NAMALWA (cell line): ENCODE data around the gene ARID2.

Experiments
- DNase-seq: peaks from one replicate; pipeline ENCODE4 v3.0.0-alpha.2; 2015; ENCODE audit warnings: low spot score

The ARID2 gene

GRCh38 chr12:45729233-45730083, at the start of gene ARID2:
TSS of gene ARID2 (plus strand) at chr12:45729706. CDS start at chr12:45729837, 131 bp downstream.
- DNase-seq: peak; percentile 79

- no peak for DNase-seq
These were observed 49.1 kb upstream of the ARID2 start for GRCh38 chr12:45680362-45680761.

GRCh38 chr12:45681465-45681864, 48.0 kb upstream of the ARID2 start:
- DNase-seq: no peak

- no peak for DNase-seq
These were observed 43.8 kb upstream of the ARID2 start for GRCh38 chr12:45685680-45686079.

- DNase-seq: no peak
These were observed 42.2 kb upstream of the ARID2 start for GRCh38 chr12:45687081-45688015.

DNA sequence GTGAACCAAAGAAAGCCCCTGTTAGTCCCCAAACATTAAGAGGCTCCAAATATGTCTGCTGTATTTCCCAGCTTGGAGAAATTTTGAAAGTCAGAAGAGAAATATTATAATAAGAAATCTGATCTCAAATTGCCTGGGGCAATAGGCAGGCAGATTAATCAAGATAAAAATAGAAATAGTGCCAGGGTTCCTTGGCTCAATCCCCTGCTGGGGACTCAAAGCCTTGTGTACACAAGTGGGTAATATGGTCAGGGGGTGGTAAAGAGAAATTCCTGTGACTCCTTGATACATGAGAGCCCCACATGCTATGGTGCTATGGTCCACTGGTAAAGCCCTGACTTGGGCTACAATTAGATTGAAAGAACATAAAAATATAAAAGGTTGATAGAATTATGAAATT, 41.3 kb upstream of the ARID2 start:
- DNase-seq: no peak

DNA sequence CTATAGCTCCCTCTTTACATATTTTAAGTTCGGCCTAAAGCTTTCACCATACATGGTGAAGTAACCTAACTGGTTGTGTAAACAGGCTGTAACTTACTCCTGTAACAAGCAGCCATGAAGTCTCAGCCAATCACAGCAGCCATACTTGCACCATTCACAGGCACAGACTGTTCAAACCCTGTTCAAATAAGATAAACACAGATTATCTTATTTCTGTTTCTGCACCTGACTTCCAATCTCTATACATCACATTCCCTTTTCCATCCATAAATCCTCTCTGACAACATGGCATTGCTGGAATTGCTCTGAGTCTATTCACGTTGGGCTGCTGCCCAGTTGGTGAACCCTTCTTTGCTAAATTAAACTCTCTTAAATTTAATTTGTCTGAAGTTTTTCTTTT, 34.5 kb upstream of the ARID2 start:
- no peak for DNase-seq

- no peak for DNase-seq
These were observed 33.9 kb upstream of the ARID2 start for GRCh38 chr12:45695606-45696005.

GRCh38 chr12:45696049-45696448, 33.5 kb upstream of the ARID2 start:
- no peak for DNase-seq

DNA sequence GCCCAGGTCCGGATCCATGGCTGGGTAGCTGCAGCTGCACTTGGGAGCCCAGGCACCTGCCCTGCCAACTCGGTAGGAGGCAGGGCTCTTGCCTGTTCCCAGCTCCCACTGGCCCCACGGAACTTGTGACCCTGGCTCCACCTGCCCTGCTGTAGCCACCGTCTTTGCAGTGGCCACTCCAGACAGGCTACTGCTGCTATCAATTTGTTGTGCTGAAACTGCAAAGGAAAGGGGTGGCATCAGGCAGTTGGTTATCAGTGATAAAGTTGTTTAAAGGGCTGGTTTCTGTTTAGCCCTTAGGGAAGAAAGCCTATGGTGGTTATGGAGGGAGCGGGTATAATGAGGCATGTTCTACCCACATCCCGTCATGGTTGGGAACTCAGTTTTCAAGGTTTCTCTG, 32.1 kb upstream of the ARID2 start:
- DNase-seq: no peak

- no peak for DNase-seq
These were observed 28.2 kb upstream of the ARID2 start for GRCh38 chr12:45701296-45701695.

- DNase-seq: no peak
These were observed 25.6 kb upstream of the ARID2 start for GRCh38 chr12:45703942-45704341.

DNA sequence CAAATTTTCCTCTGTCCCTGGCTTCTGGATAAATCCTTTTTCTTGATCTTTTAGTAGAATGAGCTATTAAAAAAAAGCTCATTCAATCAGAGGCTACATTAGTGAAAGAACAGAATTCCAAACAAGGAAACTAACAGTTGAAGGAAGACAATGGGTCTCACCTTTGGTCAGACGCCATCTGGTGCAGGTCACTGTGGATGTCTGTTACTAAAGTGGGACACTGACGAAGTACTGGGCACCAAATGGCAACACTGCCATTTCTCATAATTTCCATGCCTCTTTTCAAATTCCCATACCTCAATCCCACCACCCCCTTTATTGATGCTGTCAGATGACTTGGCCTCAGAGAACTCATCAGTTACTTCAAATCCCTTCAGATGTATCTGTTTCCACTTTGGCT, 24.5 kb upstream of the ARID2 start:
- DNase-seq: no peak

DNA sequence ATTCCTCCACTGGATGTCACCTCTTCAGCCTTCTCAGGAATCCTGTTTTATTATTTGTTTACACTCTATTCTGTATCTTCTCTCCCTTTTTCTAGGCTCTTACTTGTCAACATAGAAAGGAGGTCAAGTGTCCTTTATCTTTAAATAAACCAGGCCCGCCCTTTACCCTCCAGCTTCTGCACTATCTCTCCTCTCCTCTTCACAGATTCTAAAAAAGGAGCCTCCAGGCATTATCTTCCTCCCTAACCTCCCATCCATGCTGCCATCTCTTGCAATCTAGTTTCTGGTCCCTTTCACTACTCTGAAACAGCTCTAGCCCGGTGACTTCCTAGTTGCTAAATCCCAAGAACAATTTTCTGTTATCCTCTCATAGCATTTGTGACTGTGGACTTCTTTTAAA, 24.1 kb upstream of the ARID2 start:
- DNase-seq: no peak

- DNase-seq: no peak
These were observed 22.2 kb upstream of the ARID2 start for GRCh38 chr12:45707241-45707857.

GRCh38 chr12:45708363-45708762, 21.1 kb upstream of the ARID2 start:
- no peak for DNase-seq

DNA sequence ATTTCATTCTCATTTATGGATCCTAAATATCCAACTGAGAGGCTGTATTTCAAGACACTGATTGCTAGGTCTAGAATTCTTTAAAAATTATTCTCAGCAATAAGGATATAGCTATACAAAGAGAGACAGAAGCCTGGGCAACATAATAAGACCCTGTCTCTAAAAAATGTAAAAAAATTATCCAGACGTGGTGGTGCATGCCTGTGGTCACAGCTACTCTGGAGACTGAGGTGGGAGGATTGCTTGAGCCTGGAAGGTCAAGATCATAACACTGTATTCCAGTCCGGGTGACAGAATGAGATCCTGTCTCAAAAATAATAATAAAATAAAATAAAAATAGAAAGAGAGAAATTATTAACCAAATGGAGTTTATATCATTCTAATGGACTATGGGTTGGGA, 20.6 kb upstream of the ARID2 start:
- DNase-seq: no peak

DNA sequence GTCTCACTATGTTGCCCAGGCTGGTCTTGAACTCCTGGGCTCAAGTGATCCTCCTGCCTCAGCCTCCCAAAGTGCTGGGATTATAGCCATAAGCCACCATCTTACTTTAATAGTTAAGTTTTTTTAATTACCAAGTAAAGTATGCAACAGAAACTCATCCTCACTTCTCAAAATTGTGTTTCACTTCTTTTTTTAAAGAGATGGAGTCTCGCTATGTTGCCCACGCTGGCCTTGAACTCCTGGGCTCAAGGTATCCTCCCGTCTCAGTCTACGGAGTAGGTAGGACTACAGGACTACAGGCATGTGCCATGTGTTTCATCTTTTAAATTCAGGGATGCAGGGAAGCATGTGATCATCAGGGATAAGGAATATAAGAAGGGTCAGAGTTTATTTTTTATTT, 17.2 kb upstream of the ARID2 start:
- no peak for DNase-seq

- DNase-seq: no peak
These were observed 16.4 kb upstream of the ARID2 start for GRCh38 chr12:45713078-45713477.

DNA sequence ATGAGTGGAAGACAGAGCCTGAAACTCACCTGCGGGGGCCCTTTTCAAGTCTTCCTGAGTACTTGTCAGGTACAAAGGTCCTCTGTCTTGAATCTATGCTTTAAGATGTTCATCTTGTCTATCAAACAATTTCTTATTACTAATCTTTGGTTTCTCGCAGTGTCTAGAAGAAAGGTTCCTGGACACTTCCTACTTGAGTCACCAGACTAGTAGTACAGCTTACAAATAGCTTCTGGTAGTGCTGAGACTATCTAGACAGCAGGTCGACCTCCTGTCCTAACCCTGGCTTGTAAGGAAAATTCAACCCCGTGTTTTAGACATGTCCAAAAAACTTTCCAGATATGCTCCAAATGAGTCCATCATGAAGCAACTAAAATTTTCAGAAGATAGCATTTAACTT, 11.2 kb upstream of the ARID2 start:
- no peak for DNase-seq

DNA sequence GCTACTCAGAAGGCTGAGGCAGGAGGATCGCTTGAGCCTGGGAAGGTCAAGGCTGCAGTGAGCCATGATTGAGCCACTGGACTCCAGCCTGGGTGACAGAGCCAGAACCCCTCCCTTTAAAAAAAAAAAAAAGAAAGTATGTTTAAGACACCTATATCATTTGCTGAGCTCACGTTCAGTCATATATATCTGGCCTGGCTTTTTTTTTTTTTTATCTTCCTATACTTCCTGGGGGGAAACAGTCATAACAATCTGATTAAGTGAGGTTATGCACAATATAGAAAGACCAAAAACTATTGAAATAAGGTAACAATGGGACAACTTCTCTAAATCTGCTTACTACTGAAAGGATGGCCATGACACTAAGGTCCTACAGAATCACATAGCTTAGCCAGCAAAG, 9.4 kb upstream of the ARID2 start:
- DNase-seq: no peak

- no peak for DNase-seq
These were observed 8.1 kb upstream of the ARID2 start for GRCh38 chr12:45721369-45721768.

DNA sequence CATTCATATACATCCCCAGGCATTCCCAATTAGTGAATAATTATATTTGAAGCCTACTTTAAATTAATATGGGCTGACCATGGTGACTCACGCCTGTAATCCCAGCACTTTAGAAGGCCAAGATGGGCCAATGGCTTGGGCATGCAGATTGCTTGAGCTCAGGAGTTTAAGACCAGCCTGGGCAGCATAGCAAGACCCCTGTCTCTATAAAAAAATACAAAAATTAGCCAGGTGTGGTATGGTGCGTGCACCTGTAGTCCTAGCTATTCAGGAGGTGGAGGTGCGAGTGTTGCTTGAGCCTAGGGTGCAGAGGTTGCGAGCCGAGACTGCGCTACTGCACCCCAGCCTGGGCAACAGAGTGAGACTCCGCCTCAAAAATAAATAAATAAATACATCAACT, 7.6 kb upstream of the ARID2 start:
- DNase-seq: no peak
